GM18505 (cell line): ENCODE data around the gene HSF2BP.
"Not testable (repeated sequence)": the region's sequence is repeated elsewhere in the genome, so short reads cannot be mapped to it uniquely, and the experiment has no call there.

Source experiments
- ATAC-seq: cut with Tn5 transposase; IDR thresholded peaks from one replicate; pipeline ENCODE4 v1.9.1; 2021; ENCODE audit not compliant: unreplicated experiment
- POLR2A ChIP-seq: IDR thresholded peaks from 4 replicates; pipeline ENCODE4 v1.6.1; 2011; ENCODE audit warnings: borderline replicate concordance; ENCODE audit not compliant: insufficient read depth, insufficient read length; ENCODE audit errors: extremely low read depth

Gene HSF2BP

DNA sequence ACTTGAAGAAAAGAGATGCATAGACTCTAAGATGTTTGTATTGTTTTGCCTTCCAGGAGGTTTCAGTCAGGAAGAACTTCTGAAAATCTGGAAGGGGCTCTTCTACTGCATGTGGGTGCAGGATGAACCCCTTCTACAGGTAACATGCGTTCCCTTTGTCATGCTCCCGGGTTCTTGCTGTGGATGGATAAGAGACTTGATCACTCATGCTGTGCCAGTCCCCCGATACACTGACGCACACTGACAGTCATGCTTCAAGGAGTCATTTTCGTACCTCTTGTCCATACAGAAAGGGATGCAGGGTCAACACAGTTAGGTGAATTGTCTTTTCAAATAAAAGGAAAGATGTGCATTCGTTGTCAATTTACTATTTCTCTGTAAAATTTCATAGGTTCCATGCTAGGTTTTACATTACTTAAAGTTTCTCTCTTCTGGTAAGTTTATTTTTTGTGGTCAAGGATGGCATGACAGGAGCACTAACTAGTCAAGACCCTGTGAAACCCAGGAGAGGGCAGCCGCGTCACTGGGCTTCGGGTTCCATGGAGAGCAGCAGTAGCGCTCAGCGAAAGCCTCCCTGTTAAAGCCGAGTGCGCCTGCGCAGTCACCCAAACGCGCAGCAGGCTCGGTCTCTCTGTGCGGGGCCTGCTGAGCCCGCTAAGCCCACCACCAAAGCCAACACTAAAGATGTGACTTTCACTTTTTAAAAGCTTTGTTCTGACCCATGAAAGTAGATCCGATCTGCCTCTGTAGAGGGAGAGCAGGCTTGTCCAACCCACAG is 10.7 kb upstream of the HSF2BP start:
- TF ChIP-seq POLR2A, result no peak
- no peak for ATAC-seq

- ATAC-seq, result no peak
- no peak for TF ChIP-seq POLR2A
These were observed 8.1 kb upstream of the HSF2BP start for GRCh38 chr21:43667191-43667904.

DNA sequence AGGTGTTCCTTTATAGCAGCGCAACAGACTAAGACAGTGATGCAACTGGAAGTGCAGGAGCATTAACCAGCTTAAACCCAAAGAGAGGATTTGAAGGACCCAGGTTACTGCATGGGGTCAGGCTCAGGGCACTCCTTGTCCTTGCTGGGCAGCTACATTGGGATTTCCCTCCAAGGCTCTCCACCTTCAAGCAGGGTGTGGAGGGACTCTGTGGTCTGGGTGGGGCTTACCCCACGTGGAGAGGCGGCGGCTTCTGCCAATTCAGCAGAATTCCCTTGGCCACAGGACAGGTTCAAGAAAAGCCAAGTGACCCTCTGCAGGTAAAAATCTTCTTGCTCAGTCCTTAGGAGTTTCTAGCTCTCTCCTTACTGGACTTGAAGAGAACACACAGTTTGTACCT is 6.6 kb upstream of the HSF2BP start:
- TF ChIP-seq POLR2A, result no peak

GRCh38 chr21:43664358-43664757 is 5.1 kb upstream of the HSF2BP start:
- ATAC-seq, result no peak
- TF ChIP-seq POLR2A, result no peak

More for the DNA sequence above, 6.6 kb upstream of the HSF2BP start:
- no peak for ATAC-seq

GRCh38 chr21:43663033-43663432 is 3.7 kb upstream of the HSF2BP start:
- no peak for TF ChIP-seq POLR2A
- ATAC-seq, result no peak

GRCh38 chr21:43662286-43662685 is 3.0 kb upstream of the HSF2BP start:
- no peak for ATAC-seq

DNA sequence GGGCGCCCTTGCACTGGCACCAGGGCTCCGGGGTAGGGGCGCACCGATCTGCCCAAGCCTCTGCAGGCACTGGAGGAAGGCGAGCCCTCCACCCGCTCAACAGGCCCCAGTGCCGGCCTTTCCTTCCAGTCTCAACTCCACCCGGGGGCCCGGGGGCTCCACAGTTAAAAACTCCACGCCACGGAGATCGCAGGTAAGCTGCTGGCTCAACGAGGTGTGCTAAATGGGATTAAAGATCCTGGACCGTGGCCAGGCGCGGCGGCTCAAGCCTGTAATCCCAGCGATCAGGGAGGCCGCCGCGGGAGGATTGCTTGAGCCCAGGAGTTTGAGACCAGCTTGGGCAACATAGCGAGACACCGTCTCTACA is 536 bp downstream of the HSF2BP start:
- no peak for TF ChIP-seq POLR2A
- no peak for ATAC-seq

More at GRCh38 chr21:43662286-43662685, 3.0 kb upstream of the HSF2BP start:
- no peak for TF ChIP-seq POLR2A

GRCh38 chr21:43658088-43658741 is 1.1 kb downstream of the HSF2BP start:
- no peak for TF ChIP-seq POLR2A
- no peak for ATAC-seq

DNA sequence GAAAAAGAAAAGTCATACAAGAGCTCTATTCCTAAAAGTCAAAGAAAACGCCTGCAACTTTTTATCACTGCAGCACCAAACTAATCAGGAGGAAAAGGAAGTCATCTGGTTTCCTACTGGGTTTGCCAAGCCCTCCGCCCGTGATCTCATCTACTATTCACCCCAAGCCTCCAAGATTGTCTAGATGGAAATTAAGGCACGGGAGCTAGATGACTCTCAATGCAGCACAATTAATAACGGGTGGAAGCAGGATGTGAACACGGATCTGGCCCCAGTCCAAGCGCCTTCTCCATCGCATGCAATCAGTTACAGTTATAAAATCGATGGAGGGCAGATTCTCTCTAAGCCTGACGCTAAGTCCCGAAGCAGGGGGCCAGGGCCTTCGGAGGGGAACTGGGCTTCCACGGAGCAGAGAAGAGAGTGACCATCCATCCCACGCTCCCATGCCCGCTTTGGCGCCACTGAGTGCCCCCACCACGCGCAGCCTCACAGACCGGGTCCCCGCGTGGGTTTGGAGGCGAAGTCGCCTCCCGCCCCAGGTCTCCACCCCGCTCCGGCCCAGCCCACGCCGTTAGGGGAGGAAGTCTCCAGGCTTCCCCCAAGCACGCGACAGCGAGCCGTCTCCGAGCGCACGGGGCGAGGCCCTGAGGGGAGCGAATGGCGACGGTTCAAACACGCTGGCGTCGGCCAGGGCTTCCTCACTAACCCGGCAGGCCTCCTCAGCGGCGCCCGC is 1.8 kb downstream of the HSF2BP start:
- no peak for ATAC-seq
- TF ChIP-seq POLR2A, result no peak

- ATAC-seq, result no peak
- no peak for TF ChIP-seq POLR2A
These were observed 4.3 kb downstream of the HSF2BP start for GRCh38 chr21:43654806-43655489.

GRCh38 chr21:43653626-43654025 is 5.7 kb downstream of the HSF2BP start:
- ATAC-seq, result no peak
- TF ChIP-seq POLR2A, result no peak

- no peak for TF ChIP-seq POLR2A
- no peak for ATAC-seq
These were observed 6.7 kb downstream of the HSF2BP start for GRCh38 chr21:43652616-43653015.

- not testable (repeated sequence) for ATAC-seq
These were observed 7.4 kb downstream of the HSF2BP start for GRCh38 chr21:43651926-43652325.
